GM12865 (cell line): Measurements from ENCODE around the gene SLC4A5.
A peak's percentile ranks its signal among the peaks of the same experiment; 100 is the strongest.

Source experiments
- DNase-seq: peaks from one replicate; pipeline ENCODE4 v3.0.0; 2010; ENCODE audit warnings: low read depth
- H3K4me3 ChIP-seq: 2 replicates; pipeline ENCODE4 v1.5.1; 2011; ENCODE audit warnings: mild to moderate bottlenecking, low read depth, low read length, control low read depth
- TF ChIP-seq, protein P1 (sequence below): IDR thresholded peaks from 2 replicates; pipeline ENCODE4 v1.5.1; 2011; ENCODE audit warnings: low read length, control low read depth, low read depth, inconsistent platforms; ENCODE audit not compliant: insufficient read depth; ENCODE audit errors: missing control alignments

The SLC4A5 gene, protein sequence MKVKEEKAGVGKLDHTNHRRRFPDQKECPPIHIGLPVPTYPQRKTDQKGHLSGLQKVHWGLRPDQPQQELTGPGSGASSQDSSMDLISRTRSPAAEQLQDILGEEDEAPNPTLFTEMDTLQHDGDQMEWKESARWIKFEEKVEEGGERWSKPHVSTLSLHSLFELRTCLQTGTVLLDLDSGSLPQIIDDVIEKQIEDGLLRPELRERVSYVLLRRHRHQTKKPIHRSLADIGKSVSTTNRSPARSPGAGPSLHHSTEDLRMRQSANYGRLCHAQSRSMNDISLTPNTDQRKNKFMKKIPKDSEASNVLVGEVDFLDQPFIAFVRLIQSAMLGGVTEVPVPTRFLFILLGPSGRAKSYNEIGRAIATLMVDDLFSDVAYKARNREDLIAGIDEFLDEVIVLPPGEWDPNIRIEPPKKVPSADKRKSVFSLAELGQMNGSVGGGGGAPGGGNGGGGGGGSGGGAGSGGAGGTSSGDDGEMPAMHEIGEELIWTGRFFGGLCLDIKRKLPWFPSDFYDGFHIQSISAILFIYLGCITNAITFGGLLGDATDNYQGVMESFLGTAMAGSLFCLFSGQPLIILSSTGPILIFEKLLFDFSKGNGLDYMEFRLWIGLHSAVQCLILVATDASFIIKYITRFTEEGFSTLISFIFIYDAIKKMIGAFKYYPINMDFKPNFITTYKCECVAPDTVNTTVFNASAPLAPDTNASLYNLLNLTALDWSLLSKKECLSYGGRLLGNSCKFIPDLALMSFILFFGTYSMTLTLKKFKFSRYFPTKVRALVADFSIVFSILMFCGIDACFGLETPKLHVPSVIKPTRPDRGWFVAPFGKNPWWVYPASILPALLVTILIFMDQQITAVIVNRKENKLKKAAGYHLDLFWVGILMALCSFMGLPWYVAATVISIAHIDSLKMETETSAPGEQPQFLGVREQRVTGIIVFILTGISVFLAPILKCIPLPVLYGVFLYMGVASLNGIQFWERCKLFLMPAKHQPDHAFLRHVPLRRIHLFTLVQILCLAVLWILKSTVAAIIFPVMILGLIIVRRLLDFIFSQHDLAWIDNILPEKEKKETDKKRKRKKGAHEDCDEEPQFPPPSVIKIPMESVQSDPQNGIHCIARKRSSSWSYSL

DNA sequence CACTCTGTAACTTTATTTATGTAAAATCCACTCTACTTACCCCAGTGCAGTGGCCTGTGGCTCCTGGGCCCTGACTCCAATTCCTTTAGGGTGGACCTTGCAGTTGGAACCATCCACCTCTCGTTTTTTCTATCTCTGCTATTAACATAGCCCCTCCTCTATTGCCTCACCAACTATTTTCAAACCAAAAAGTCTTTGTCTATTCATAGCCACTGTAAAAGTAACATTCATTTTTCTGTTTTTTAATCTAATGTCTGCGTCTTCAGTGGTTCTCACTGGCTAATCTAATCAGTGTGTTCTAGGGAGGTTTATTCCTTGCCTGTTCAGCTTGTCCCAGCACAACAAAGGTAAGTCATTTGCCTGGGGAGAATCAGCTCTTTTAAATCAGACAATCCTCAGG is at the start of gene SLC4A5:
SLC4A5 (minus strand) TSS at position 101 of the 400 bp plus-strand sequence. CDS start 28,393 bp downstream, outside the sequence.
- no peak for DNase-seq
- H3K4me3 ChIP-seq, result no peak within 1 kb of the TSS
- TF ChIP-seq, protein P1, sequence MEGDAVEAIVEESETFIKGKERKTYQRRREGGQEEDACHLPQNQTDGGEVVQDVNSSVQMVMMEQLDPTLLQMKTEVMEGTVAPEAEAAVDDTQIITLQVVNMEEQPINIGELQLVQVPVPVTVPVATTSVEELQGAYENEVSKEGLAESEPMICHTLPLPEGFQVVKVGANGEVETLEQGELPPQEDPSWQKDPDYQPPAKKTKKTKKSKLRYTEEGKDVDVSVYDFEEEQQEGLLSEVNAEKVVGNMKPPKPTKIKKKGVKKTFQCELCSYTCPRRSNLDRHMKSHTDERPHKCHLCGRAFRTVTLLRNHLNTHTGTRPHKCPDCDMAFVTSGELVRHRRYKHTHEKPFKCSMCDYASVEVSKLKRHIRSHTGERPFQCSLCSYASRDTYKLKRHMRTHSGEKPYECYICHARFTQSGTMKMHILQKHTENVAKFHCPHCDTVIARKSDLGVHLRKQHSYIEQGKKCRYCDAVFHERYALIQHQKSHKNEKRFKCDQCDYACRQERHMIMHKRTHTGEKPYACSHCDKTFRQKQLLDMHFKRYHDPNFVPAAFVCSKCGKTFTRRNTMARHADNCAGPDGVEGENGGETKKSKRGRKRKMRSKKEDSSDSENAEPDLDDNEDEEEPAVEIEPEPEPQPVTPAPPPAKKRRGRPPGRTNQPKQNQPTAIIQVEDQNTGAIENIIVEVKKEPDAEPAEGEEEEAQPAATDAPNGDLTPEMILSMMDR, result no peak

DNA sequence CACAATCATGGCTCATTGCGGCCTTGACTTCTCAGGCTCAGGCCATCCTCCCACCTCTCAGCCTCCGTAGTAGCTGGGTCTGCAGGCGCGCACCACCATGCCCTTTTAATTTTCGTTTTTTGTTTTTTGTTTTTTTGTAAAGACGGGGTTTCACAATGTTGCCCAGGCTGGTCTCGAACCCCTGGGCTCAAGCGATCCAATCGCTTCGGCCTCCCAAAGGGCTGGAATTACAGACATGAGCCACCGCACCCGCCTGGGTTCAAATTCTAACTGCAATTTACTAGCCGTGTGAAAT is 49.2 kb upstream of the SLC4A5 start:
- H3K4me3 ChIP-seq, result peak overlapping the region; percentile 58; the same call in 1 of the 2 replicates
- no peak for DNase-seq
- TF ChIP-seq, protein P1, result no peak

DNA sequence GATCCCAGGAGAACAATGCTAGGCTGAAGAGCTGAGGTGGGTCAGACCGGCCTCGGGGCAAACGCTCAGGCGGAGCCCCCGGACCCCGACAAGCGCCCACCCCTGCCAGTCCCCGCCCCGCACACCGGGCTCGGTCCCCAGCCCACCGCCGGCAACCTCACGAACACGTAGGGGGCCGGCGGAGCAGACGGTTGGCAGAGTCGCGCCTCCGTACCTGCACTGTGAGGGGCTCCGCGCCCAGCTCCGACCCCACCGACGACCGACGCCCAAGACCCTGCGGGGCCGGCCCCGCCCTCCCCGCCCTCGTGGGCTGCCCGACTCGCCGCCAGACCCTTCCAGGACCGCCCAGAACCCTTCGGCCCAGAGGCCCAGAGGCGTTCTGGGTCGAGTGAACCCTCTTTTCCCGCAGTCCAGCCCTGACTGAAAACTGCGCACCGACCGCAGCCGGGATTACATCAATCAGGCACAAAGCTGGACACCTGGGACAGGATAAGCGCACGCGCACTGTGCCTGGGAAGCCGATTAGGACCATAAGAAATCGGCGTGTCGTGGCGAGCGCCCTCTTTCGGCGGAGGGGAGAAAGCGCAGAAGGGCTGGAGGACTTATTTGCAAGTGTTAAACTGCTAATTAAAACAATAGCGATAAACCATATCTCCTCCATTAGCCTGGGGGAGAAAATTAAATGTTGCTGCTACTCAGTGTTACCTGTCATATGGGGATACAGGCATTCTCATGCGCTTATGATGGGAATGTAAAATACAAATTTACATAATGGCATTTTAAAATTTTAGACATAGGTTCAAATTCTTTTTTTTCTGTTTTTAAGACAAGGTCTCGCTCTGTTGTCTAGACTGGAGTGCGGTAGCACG is 48.6 kb upstream of the SLC4A5 start:
- TF ChIP-seq, protein P1, result peak; percentile 95
- H3K4me3 ChIP-seq, result peak overlapping the region; percentile 58
- peak; percentile 96 for DNase-seq

DNA sequence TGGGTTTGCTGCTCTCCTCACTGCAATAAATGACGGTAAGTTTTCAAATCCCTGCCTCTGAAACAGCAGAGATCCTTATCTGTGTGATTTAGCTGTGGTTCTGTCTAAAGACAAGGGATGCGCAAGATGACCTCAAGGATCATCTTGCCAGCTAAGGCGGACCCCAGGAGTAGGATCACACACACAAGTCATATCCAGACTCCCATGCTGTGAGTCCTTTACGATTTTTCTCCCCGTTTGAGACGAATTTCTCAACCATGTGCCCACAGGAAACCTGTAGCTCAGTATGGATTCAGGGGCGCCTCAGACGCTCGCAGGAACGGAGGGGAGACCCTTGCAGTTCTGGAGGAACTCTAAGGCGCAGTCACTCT is 48.0 kb upstream of the SLC4A5 start:
- DNase-seq, result peak; percentile 25

DNA sequence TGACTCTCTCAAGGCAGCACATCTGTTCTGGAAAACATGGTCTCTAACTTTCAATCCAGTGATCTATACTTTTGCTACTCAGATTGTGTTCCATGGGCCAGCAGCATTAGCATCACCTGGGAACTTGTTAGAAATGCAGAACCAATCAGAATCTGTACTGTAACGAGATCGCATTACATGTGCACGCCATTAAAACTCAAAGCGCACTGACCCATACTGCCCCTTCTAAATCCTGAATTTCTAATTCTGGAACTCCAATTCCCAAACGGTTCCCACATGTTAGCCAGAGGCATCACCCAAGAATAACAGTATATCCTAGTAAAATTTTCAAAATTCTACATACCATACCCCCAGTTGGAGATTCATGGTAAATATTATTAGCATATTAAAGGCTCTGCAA is 47.4 kb upstream of the SLC4A5 start:
- DNase-seq, result no peak
- H3K4me3 ChIP-seq, result peak overlapping the region; percentile 58
- TF ChIP-seq, protein P1, result no peak

More for the DNA sequence above, 48.0 kb upstream of the SLC4A5 start:
- peak overlapping the region; percentile 58 for H3K4me3 ChIP-seq
- TF ChIP-seq, protein P1, result no peak

DNA sequence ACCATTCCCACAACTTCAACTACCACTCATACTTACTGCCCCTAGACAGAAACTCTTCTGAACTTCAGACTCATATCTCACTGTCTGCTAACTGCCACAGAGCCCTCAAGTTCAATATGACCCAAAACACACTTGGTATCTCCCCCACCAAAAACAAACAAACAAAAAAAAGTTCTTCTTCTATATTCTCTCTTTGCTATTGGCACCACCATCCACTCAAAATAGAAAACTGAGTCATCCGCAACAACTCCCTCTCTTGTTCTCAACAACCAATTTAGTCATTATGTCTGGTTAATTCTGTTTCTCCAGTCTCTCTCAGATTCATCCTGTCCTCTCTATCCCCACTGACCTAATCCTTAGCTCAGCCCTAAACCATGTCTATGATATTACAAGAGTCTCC is 44.1 kb upstream of the SLC4A5 start:
- TF ChIP-seq, protein P1, result no peak
- DNase-seq, result no peak
- H3K4me3 ChIP-seq, result no peak overlapping the region
